ENCODE data around the gene MGP.

Gene MGP

GRCh38 chr12:14886271-14886670, 617 bp upstream of the MGP start:
- Histone ChIP-seq H3K4me2 (no peak overlapping the region), H2AFZ (ENCODE audit: low read depth) (no peak overlapping the region), H3K27me3 (ENCODE audit: insufficient read depth, low read depth) (no peaks in the 10 kb centered on the region), H3K4me3 (IDR thresholded peaks at IDR 0.05; ENCODE audit: insufficient read depth, low read depth, low read length) (no peak overlapping the region), H3K79me2 (ENCODE audit: insufficient read depth, low read depth) (no peaks in the 10 kb centered on the region), H4K20me1 (ENCODE audit: insufficient read depth) (no peaks in the 10 kb centered on the region), H3K4me1 (ENCODE audit: low read depth, poor library complexity, severe bottlenecking) (peaks cover 27% of the 10 kb centered on the region), H3K36me3 (ENCODE audit: insufficient read depth) (no peaks in the 10 kb centered on the region), H3K9ac (no peak overlapping the region), H3K27ac (no peak overlapping the region)
- no peak for TF ChIP-seq CTCF (conservative IDR thresholded peaks at IDR 0.05; ENCODE audit: low read depth, low read length)

- Histone ChIP-seq H3K4me3 (IDR thresholded peaks at IDR 0.05; ENCODE audit: insufficient read depth, low read depth, low read length) (no peak overlapping the region), H3K36me3 (ENCODE audit: insufficient read depth) (no peaks in the 10 kb centered on the region), H3K27ac (peak overlapping the region; percentile 36; the same call in 1 of the 2 replicates), H3K27me3 (ENCODE audit: insufficient read depth, low read depth) (no peaks in the 10 kb centered on the region), H2AFZ (ENCODE audit: low read depth) (peak overlapping the region; percentile 20; the same call in 1 of the 2 replicates), H3K79me2 (ENCODE audit: insufficient read depth, low read depth) (no peaks in the 10 kb centered on the region), H3K4me2 (peak overlapping the region; percentile 44), H3K9ac (no peak overlapping the region), H4K20me1 (ENCODE audit: insufficient read depth) (no peaks in the 10 kb centered on the region), H3K4me1 (ENCODE audit: low read depth, poor library complexity, severe bottlenecking) (peaks cover 27% of the 10 kb centered on the region)
- no peak for TF ChIP-seq CTCF (conservative IDR thresholded peaks at IDR 0.05; ENCODE audit: low read depth, low read length)
Measured at GRCh38 chr12:14884458-14884878, 1.2 kb downstream of the MGP start.

- H3K79me2 ChIP-seq (ENCODE audit: insufficient read depth, low read depth), result no peaks in the 10 kb centered on the region
- no peaks in the 10 kb centered on the region for H4K20me1 ChIP-seq (ENCODE audit: insufficient read depth)
- no peaks in the 10 kb centered on the region for H3K27me3 ChIP-seq (ENCODE audit: insufficient read depth, low read depth)
- peak overlapping the region; percentile 44; the same call in 1 of the 2 replicates for H3K4me2 ChIP-seq
- H3K4me3 ChIP-seq (IDR thresholded peaks at IDR 0.05; ENCODE audit: insufficient read depth, low read depth, low read length), result no peak overlapping the region
- no peak overlapping the region for H2AFZ ChIP-seq (ENCODE audit: low read depth)
- 0 out of 2 replicates have a peak overlapping the region, but pooled peaks have one; percentile 36 for H3K27ac ChIP-seq
- no peaks in the 10 kb centered on the region for H3K36me3 ChIP-seq (ENCODE audit: insufficient read depth)
- no peak for TF ChIP-seq CTCF (conservative IDR thresholded peaks at IDR 0.05; ENCODE audit: low read depth, low read length)
- no peak overlapping the region for H3K9ac ChIP-seq
- H3K4me1 ChIP-seq (ENCODE audit: low read depth, poor library complexity, severe bottlenecking), result peaks cover 27% of the 10 kb centered on the region
Measured at GRCh38 chr12:14883686-14884085, 2.0 kb downstream of the MGP start.

- no peaks in the 10 kb centered on the region for H4K20me1 ChIP-seq (ENCODE audit: insufficient read depth)
- H3K27ac ChIP-seq, result no peak overlapping the region
- H3K79me2 ChIP-seq (ENCODE audit: insufficient read depth, low read depth), result no peaks in the 10 kb centered on the region
- H3K27me3 ChIP-seq (ENCODE audit: insufficient read depth, low read depth), result no peaks in the 10 kb centered on the region
- H3K4me3 ChIP-seq (IDR thresholded peaks at IDR 0.05; ENCODE audit: insufficient read depth, low read depth, low read length), result no peak overlapping the region
- H2AFZ ChIP-seq (ENCODE audit: low read depth), result no peak overlapping the region
- no peak for TF ChIP-seq CTCF (conservative IDR thresholded peaks at IDR 0.05; ENCODE audit: low read depth, low read length)
- H3K36me3 ChIP-seq (ENCODE audit: insufficient read depth), result no peaks in the 10 kb centered on the region
- H3K4me1 ChIP-seq (ENCODE audit: low read depth, poor library complexity, severe bottlenecking), result peaks cover 27% of the 10 kb centered on the region
- H3K9ac ChIP-seq, result no peak overlapping the region
- no peak overlapping the region for H3K4me2 ChIP-seq
Measured at GRCh38 chr12:14880890-14881453, 4.7 kb downstream of the MGP start.
